Measurements from ENCODE around the gene SERPINH1.

The SERPINH1 gene

DNA sequence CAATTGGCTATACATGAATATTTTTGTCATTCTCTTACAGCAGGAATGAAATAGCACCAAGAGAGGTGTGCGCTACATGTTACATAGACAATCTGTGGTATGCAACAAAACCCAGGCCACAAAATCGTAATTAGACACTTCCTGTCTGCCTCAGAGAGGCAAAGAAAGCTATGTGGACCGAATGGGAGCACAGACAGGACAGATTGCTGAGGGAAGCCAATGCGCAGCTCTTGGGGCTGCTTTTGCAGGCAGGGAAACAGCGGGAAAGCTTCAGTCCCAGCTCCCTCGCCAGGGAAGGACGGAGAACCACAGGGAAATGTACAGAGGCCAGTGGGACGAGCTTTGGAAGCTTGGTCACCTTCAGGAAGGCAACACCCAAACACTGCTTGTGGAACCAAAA lies 40.9 kb downstream of the SERPINH1 start:
- no peaks in the 10 kb centered on the region for H3K4me1 ChIP-seq (ENCODE audit: insufficient read depth, insufficient read length)
- no peak overlapping the region for H3K4me3 ChIP-seq (ENCODE audit: insufficient read length, low read depth)
- H3K27me3 ChIP-seq (ENCODE audit: insufficient read depth, insufficient read length): no peaks in the 10 kb centered on the region
- TF ChIP-seq SUZ12 (IDR thresholded peaks at IDR 0.05; ENCODE audit: extremely low read depth, insufficient read depth, insufficient read length) (no peak), ZNF274 (IDR thresholded peaks at IDR 0.05; ENCODE audit: low read depth, low read length) (no peak), YY1 (IDR thresholded peaks at IDR 0.05; ENCODE audit: insufficient read depth, insufficient read length) (no peak)
- no peak for DNase-seq (ENCODE audit: low read depth, low spot score)
- no peaks in the 10 kb centered on the region for H3K36me3 ChIP-seq (ENCODE audit: insufficient read depth, insufficient read length, low read length)
- H3K9me3 ChIP-seq (ENCODE audit: insufficient read depth, low read length): no peaks in the 10 kb centered on the region
- H3K9ac ChIP-seq (ENCODE audit: insufficient read length, low read depth): no peak overlapping the region

DNA sequence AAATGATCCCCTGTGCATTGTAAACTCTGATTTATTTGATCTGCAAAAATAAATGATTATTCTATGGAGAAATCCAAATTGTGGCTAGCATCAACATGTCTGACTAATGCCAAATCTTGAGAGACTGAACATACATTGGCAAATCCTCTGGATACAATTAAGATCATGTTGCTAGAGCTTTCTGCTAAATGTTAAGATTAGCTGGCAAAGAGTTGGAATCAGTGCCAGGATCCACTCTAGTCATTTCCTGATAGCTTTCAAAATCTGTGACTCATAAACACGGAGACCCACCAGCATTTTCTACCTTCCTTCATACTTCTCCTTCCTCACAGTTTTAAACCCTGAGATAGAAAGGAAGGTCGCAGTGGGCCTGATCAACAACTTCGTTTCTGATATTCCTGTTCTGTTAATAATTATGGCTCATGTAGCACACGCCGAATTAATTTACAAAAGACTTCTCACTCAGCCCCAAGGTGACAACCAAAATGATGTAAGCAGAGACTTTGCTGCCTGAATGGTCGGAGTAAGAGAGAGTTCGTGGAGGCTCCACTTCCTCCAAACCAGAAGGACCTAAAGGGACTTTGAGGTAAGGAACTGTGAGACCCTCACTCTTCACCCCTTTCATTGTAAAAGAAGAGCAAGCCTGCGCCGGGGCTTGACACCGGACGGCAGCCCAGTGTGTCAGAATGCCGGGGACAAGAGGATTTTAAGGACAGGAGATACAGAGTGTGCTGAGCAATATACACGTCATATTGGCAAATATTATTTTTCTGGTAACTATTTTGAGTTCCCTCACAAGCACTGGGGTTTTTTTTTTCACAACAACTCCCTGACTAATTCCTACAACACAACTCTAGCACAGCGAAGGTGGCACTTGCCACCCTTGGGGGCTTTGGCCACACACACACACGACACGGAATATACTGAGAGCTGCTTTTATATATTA lies 42.0 kb downstream of the SERPINH1 start:
- Histone ChIP-seq H3K9ac (ENCODE audit: insufficient read length, low read depth) (no peak overlapping the region), H3K27me3 (ENCODE audit: insufficient read depth, insufficient read length) (no peaks in the 10 kb centered on the region), H3K36me3 (ENCODE audit: insufficient read depth, insufficient read length, low read length) (no peaks in the 10 kb centered on the region), H3K4me3 (ENCODE audit: insufficient read length, low read depth) (no peak overlapping the region), H3K4me1 (ENCODE audit: insufficient read depth, insufficient read length) (no peaks in the 10 kb centered on the region), H3K9me3 (ENCODE audit: insufficient read depth, low read length) (no peaks in the 10 kb centered on the region)
- no peak for DNase-seq (ENCODE audit: low read depth, low spot score)
- TF ChIP-seq SUZ12 (IDR thresholded peaks at IDR 0.05; ENCODE audit: extremely low read depth, insufficient read depth, insufficient read length) (no peak), YY1 (IDR thresholded peaks at IDR 0.05; ENCODE audit: insufficient read depth, insufficient read length) (no peak), ZNF274 (IDR thresholded peaks at IDR 0.05; ENCODE audit: low read depth, low read length) (no peak)

DNA sequence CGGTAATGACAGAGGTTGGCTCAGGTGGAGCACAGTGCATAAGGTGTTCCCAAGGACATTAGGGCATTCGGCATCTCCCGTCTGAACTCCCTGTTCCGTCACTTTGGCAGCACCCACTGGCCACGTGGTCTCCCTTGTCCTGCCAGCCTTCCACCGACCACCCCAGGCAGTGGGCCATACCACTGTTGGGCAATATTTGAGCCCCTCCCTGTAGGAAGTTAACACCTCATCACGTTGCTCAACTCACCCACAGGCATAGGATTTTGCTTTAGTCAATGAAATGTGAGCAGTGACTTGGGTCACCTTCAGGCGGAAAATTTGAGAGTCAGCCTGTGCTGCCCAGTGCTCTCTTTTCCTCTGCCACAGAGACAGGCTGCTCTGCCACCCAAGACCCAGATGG lies 44.0 kb downstream of the SERPINH1 start:
- no peak overlapping the region for H3K9ac ChIP-seq (ENCODE audit: insufficient read length, low read depth)
- no peak for TF ChIP-seq YY1 (IDR thresholded peaks at IDR 0.05; ENCODE audit: insufficient read depth, insufficient read length)
- TF ChIP-seq SUZ12 (IDR thresholded peaks at IDR 0.05; ENCODE audit: extremely low read depth, insufficient read depth, insufficient read length): no peak
- TF ChIP-seq ZNF274 (IDR thresholded peaks at IDR 0.05; ENCODE audit: low read depth, low read length): no peak
- H3K9me3 ChIP-seq (ENCODE audit: insufficient read depth, low read length): no peaks in the 10 kb centered on the region

DNA sequence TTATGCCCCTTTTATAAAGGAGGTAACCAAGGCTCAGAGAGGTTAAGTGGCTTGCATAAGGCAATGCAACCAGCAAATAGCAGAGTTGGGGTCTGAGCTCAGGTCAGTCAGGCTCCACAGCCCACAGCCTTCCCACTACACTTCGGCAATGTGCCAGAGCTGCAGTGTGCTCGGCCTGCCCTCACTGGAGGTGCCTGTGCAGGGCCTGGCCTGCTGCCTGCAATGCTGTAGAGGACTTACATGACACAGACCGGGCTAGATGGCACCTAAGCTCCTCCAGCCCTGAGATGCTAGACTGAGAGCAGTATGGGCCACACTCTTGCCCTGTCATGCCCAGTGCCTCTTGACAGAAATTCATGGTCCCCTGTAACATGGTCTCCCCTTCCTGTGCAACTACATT lies 49.8 kb downstream of the SERPINH1 start:
- Histone ChIP-seq H3K27me3 (ENCODE audit: insufficient read depth, insufficient read length) (no peaks in the 10 kb centered on the region), H3K9ac (ENCODE audit: insufficient read length, low read depth) (no peak overlapping the region), H3K9me3 (ENCODE audit: insufficient read depth, low read length) (no peaks in the 10 kb centered on the region), H3K4me1 (ENCODE audit: insufficient read depth, insufficient read length) (no peaks in the 10 kb centered on the region), H3K36me3 (ENCODE audit: insufficient read depth, insufficient read length, low read length) (no peaks in the 10 kb centered on the region), H3K4me3 (ENCODE audit: insufficient read length, low read depth) (no peak overlapping the region)
- no peak for DNase-seq (ENCODE audit: low read depth, low spot score)
- TF ChIP-seq YY1 (IDR thresholded peaks at IDR 0.05; ENCODE audit: insufficient read depth, insufficient read length): no peak
- no peak for TF ChIP-seq ZNF274 (IDR thresholded peaks at IDR 0.05; ENCODE audit: low read depth, low read length)
- TF ChIP-seq SUZ12 (IDR thresholded peaks at IDR 0.05; ENCODE audit: extremely low read depth, insufficient read depth, insufficient read length): no peak

More for the DNA sequence above, 44.0 kb downstream of the SERPINH1 start:
- Histone ChIP-seq H3K36me3 (ENCODE audit: insufficient read depth, insufficient read length, low read length) (no peaks in the 10 kb centered on the region), H3K27me3 (ENCODE audit: insufficient read depth, insufficient read length) (no peaks in the 10 kb centered on the region), H3K4me3 (ENCODE audit: insufficient read length, low read depth) (no peak overlapping the region), H3K4me1 (ENCODE audit: insufficient read depth, insufficient read length) (no peaks in the 10 kb centered on the region)
- no peak for DNase-seq (ENCODE audit: low read depth, low spot score)

DNA sequence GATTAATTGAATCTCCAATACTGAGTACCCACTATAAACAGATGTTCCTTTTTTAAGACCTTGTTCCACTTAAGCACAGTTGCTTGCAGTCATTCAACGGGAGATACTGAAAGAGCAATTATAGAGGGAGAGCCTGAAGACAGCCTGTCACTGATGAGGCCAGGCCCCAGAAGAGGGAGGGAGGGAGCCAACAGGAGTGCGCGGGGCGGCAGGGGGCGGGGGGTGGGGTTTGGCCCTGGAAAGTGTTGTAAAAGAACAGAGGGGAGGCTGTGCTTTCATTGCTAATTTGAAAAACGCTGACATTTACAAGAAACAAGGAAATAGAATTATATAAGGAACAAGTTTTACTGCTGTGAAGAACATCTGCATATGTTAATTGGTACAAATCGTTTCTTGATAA lies 53.7 kb downstream of the SERPINH1 start:
- Histone ChIP-seq H3K36me3 (ENCODE audit: insufficient read depth, insufficient read length, low read length) (no peaks in the 10 kb centered on the region), H3K4me3 (ENCODE audit: insufficient read length, low read depth) (no peak overlapping the region), H3K4me1 (ENCODE audit: insufficient read depth, insufficient read length) (no peaks in the 10 kb centered on the region), H3K9me3 (ENCODE audit: insufficient read depth, low read length) (no peaks in the 10 kb centered on the region), H3K9ac (ENCODE audit: insufficient read length, low read depth) (no peak overlapping the region), H3K27me3 (ENCODE audit: insufficient read depth, insufficient read length) (no peaks in the 10 kb centered on the region)
- no peak for TF ChIP-seq SUZ12 (IDR thresholded peaks at IDR 0.05; ENCODE audit: extremely low read depth, insufficient read depth, insufficient read length)
- no peak for TF ChIP-seq YY1 (IDR thresholded peaks at IDR 0.05; ENCODE audit: insufficient read depth, insufficient read length)
- no peak for TF ChIP-seq ZNF274 (IDR thresholded peaks at IDR 0.05; ENCODE audit: low read depth, low read length)
- DNase-seq (ENCODE audit: low read depth, low spot score): no peak

DNA sequence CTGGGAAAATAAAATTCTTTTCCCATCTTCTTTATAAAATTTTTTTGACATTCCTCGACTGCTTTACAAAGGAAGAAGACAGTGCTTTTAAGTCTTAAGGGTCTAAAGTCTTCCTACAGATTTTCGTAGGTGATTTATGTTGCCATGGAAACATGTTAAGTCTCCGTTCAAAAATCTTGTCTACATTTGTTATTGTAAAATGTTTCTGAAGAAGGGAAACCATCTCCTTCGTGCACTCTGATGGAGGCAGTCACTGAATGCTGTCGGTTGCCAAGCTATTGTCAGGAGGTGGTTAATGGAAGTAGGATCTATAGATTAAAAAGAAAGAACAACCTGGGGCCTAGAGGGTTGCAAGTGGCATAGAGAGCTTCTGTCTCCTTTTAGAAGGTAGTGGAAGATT lies 54.2 kb downstream of the SERPINH1 start:
- H3K9ac ChIP-seq (ENCODE audit: insufficient read length, low read depth): no peak overlapping the region
- no peaks in the 10 kb centered on the region for H3K4me1 ChIP-seq (ENCODE audit: insufficient read depth, insufficient read length)
- no peak for DNase-seq (ENCODE audit: low read depth, low spot score)
- TF ChIP-seq YY1 (IDR thresholded peaks at IDR 0.05; ENCODE audit: insufficient read depth, insufficient read length): no peak
- no peak for TF ChIP-seq SUZ12 (IDR thresholded peaks at IDR 0.05; ENCODE audit: extremely low read depth, insufficient read depth, insufficient read length)
- TF ChIP-seq ZNF274 (IDR thresholded peaks at IDR 0.05; ENCODE audit: low read depth, low read length): no peak
- H3K36me3 ChIP-seq (ENCODE audit: insufficient read depth, insufficient read length, low read length): no peaks in the 10 kb centered on the region
- no peaks in the 10 kb centered on the region for H3K27me3 ChIP-seq (ENCODE audit: insufficient read depth, insufficient read length)
- no peaks in the 10 kb centered on the region for H3K9me3 ChIP-seq (ENCODE audit: insufficient read depth, low read length)
- H3K4me3 ChIP-seq (ENCODE audit: insufficient read length, low read depth): no peak overlapping the region
